GM06990 (cell line): ENCODE data around the gene ZNF341.

Experiments used
- DNase-seq: peaks from one replicate; pipeline ENCODE4 v3.0.0-alpha.2; 2011; ENCODE audit not compliant: insufficient read length; ENCODE audit errors: extremely low read depth
- H3K27me3 ChIP-seq: replicated peaks from 2 replicates; pipeline ENCODE4 v1.6.0; 2011; ENCODE audit warnings: low read length; ENCODE audit not compliant: control insufficient read depth, insufficient read depth
- H3K36me3 ChIP-seq: 2 replicates; pipeline ENCODE4 v1.5.1; 2011; ENCODE audit warnings: low read length; ENCODE audit not compliant: control insufficient read depth, insufficient read depth
- H3K4me3 ChIP-seq: replicated peaks from 2 replicates; pipeline ENCODE4 v1.5.1; 2011; ENCODE audit warnings: low read depth, mild to moderate bottlenecking, control low read depth, low read length
- CTCF ChIP-seq: IDR thresholded peaks from 2 replicates; pipeline ENCODE4 v1.5.1; 2011; ENCODE audit warnings: low read length, control low read depth, mild to moderate bottlenecking, inconsistent platforms; ENCODE audit not compliant: insufficient read depth, poor library complexity, severe bottlenecking

Gene ZNF341

DNA sequence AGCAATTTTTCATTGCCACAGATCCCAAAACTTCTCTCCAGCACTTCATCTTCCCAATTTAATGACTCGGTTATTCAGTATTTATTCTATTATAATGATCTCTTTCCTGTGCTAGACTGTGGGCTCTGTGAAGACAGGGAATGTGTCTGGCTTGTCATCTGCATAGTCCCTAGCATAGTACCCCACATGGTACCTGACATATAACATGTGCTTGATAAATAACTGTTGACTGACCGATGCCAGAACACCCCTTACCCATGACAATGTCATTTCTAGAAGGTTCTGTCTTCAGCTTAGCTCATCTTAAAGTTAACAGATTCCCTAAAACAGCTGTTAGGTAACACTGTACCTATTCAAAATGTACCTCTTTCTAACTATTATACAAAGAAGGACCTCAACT lies 15.3 kb upstream of the ZNF341 start:
- no peaks in the 10 kb centered on the region; the same call in none of the 2 replicates for H3K36me3 ChIP-seq
- H3K4me3 ChIP-seq = no peak overlapping the region
- no peak for DNase-seq
- no peaks in the 10 kb centered on the region for H3K27me3 ChIP-seq
- no peak for TF ChIP-seq CTCF

DNA sequence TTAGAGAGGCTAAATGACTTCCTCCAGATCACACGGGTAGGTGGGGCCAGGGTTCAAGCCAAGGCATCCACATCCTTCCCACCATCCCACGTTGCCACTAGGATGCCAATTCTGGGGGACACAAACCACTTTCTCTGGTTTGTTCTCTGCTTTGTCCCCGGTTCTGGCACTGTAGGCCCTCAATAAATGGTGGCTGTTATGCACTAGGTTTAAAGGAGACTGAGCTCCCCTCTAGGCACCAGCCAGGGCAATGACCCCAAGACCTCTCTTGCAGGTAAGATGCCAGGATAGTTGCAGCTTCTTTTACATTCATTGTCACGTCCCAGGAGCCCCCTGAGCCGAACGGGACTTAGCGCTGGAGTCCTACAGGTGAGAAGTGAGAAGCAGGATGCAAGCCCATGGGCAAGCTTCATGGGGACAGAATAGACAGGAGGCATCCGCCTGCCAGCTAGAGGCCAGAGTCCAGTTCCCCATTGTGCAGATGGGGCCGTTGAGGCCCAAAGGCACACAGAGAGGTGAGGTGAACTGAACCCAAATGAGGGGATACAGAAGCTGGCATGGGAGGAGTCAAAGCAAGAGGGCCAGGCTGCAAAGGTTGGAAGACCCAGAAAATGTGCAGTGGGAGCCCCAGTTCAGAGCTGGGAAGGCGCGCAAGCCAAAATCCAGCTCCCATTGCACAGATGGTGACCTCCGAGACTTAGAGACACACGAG lies 12.4 kb upstream of the ZNF341 start:
- Histone ChIP-seq H3K4me3 (peak overlapping the region; percentile 67), H3K36me3 (no peaks in the 10 kb centered on the region), H3K27me3 (no peaks in the 10 kb centered on the region)
- DNase-seq = peak; percentile 18
- no peak for TF ChIP-seq CTCF

- Histone ChIP-seq H3K36me3 (no peaks in the 10 kb centered on the region), H3K4me3 (peak within 1 kb of the TSS; percentile 67), H3K27me3 (no peaks in the 10 kb centered on the region)
- no peak for TF ChIP-seq CTCF
- DNase-seq = peak; percentile 88
These were observed 11.6 kb upstream of the ZNF341 start, which contains the start of gene PXMP4 for GRCh38 chr20:33719989-33720709. Gene PXMP4, minus strand, starts transcription at chr20:33720310. Its CDS starts 103 bp downstream, at chr20:33720207.

GRCh38 chr20:33721391-33722140 lies 10.2 kb upstream of the ZNF341 start:
- Histone ChIP-seq H3K36me3 (no peaks in the 10 kb centered on the region), H3K27me3 (no peaks in the 10 kb centered on the region), H3K4me3 (no peak overlapping the region)
- no peak for DNase-seq
- TF ChIP-seq CTCF = no peak

GRCh38 chr20:33724439-33725094 lies 7.2 kb upstream of the ZNF341 start:
- no peak for DNase-seq
- no peaks in the 10 kb centered on the region for H3K27me3 ChIP-seq
- H3K4me3 ChIP-seq = no peak overlapping the region
- no peaks in the 10 kb centered on the region for H3K36me3 ChIP-seq
- TF ChIP-seq CTCF = no peak
